Stimulated activated CD4-positive, alpha-beta T cell treated with anti-CD3 and anti-CD28 coated beads, Interleukin-1b, Interleukin-23, amount 100 ng/mL, for 1 hour (primary cell): ENCODE data around the gene CPNE4.
"Not testable (repeated sequence)": the region's sequence is repeated elsewhere in the genome, so short reads cannot be mapped to it uniquely, and the experiment has no call there.

ENCODE experiments used
- DNase-seq, 2 donors: peaks; one replicate each; pipeline ENCODE4 v3.0.0-alpha.2; 2020; ENCODE audit warnings: low read depth in 2 of 2

CPNE4 gene

DNA sequence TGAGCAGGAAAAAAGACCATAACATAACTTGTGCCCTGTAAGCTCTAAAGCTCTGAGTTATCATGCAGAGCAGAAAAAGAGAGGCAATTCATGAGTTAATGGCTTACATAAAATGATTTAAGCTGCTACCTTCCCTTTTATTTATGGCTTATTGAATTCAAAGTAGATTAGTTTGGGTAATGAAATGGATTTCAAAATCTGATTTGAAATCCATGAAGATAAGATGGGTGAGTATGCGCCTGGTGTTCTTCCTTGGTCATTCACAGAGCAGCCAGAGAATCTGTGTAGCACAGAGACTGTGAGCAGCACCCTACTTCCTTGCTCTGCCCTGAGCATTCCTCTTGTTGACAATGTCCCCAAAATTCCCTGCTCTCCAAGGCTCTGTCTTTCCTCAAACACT lies 495.8 kb downstream of the CPNE4 start:
- no peak for DNase-seq

DNA sequence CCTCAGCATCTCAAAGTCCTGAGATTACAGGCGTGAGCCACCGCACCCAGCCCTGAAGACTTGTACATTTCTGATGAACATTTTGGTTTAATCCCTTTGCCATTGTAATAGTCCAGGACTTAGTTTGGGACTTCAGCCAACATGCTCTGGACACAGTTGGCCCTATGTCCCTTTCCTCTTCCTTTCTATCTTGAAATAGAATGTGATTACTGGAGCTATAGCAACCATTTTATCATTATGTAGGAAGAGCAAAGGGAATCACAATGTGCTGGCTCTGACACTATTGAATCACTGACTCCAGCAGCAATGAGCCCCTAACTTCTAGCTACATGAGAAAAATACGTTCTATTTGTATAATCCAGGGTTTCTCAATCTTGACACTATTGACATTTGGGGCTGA lies 497.3 kb downstream of the CPNE4 start:
- no peak for DNase-seq

DNA sequence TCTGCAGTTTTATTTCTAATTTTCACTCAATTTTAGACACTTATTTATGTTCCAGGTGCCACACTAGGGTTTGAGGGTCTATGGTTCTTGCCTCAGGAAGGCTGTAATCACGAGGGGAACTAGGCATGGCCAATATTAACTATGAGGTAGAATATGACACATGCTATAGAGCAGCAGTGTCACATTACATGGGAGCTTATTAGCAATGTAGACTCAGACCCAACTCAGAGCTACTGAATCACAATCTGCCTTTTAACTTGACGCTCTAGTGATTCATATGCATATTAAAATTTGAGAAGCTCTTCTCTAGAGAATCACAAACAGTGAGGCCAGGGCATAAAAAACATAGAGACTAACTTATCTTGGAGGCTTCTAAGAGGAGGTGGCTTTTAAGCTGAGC lies 499.2 kb downstream of the CPNE4 start:
- DNase-seq: no peak

DNA sequence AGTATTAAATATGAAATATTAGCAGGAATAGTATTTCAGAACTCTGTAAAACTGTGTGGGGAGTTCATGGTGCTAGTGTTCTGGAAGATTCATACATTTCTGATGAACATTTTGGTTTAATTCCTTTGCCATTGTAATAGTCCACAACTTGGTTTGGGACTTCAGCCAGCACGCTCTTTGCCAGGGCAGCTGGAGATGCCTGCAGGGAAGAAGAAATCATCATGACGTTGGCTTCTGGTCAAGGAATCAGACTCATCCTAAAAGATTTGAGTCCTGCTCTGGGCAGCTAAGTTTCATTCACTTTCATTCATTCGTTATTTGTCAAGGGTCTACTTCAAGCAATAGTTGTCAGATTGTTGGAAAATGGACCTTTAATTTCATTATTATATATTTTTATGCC lies 499.7 kb downstream of the CPNE4 start:
- no peak for DNase-seq

DNA sequence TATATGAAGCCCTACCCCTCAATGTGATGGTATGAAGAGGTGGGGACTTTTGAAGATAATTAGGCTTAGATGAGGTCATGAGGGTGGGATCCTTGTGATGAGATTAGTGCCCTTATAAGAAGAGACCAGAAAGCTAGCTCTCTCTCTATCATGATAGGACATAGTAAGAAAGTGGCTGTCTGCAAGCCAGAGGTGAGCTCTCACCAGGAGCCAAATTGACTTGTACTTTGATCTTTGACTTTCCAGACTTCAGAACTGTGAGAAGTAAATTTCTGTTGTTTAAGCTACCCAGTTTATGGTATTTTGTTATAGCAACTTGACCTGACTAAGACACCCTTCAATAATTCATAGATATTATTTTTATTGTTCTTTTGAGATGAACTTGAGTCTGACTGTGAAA lies 502.2 kb downstream of the CPNE4 start:
- DNase-seq: no peak

DNA sequence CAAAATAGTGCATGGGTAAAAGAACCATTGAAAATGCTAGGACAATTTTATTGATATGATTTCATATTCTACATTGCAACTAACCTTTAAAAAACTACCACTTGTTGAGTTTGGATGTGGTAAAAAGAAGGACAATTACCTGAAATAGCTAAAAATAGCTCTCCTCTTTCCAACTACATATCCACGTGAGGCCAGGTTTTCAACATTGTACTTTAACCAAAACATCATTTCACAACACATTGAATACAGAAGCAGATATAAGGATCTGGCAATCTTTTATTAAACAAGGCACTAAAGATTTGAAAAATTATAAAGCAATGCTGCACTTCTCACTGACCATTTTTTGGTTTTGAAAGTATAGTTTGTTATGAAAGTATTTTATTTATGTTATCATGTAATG lies 504.0 kb downstream of the CPNE4 start:
- DNase-seq: no peak

DNA sequence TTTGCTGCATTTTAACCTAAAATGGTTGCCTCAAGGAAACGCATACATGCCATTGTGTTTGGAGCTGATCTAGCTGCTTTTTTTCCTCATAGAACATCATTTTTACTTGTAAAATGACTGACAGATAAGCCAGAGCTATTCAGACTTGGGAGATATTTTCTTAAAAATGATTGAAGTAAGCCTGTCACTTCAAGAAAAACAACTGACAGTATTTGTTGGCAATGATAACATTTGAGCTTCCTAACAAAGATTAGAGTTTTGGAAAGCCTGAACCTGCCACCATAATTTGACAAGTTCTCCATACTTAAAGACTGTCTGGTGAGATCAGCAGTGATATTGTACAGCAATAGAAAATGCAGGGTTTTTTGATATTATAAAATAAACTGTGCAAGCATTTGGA lies 504.4 kb downstream of the CPNE4 start:
- DNase-seq: no peak

DNA sequence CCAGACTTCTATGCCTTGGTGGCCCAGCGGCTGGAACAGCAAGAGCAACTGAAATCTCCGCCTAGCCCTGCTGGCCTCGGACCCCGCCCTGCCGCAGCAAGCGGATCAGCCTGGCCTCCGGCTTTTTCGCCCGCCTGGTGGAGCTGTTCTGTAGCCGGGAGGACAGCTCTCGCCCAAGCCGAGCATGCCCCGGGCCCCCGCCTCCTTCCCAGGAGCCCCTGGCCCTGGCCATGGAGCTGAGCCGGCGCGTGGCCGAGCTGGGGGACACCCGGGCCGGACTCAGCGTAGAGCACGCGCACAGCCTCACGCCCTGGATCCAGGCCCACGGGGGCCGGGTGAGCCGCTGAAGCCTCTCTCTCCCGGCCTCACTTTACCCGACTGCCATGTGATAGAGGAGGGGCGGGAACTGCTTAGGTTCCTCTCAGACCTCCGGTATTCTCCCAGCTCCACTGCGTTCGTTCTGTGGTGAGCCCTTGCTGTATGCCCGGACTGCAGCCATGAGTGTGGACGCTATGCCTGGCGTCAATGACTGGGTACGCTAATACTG lies 507.9 kb downstream of the CPNE4 start:
- no peak for DNase-seq

DNA sequence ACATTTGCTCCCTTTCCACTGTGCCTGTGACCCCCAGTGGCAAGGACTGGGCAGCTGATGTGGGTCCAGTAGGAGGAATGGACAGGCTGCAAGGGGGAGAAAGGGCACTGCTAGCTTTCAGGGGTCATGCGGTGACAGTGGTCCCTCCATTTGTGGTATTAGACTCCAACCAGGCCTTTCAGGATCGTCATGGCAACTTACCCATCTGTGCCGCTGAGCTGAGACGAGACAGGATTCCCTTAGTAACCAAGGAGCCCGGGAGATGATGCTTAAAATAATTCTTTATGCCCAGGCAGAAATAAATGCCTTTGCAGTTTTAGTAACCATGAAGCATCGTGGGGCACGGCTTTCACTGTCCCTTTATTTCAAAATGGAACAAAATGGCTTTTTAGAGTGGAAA lies 516.1 kb downstream of the CPNE4 start:
- DNase-seq: no peak

DNA sequence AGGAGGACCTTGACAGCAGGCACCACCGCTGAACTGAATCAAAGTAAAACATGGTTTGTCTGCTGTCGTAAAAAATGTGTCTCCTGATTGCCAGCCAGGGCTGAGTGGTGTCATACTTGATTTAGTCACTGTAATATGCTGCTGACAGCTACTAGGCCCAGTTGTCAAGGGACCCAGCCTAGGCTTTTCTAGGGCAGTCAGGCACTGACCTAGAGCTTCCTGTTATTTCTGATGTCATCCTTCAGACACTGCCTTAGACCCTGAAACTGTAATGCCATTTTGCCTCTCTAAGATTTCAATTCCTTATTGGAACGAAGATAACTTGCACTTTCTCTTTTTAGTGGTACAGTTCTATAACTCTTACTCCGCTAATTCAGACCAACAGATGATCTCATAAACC lies 529.4 kb downstream of the CPNE4 start:
- no peak for DNase-seq

DNA sequence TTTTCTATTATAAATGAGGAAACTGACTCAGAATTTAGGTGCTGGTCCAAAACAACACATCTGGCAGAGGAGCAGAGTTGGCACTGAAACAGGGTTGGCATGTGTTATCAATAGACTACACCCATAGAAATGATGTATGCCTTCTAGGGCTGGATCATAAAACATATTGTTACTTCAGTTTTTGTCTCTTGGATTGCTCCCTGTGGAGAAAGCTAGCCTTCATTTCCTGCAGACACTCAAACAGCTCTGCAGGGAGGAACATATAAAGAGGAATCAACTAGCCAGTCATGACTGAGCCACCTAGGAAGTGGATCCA lies 531.5 kb downstream of the CPNE4 start:
- no peak for DNase-seq

DNA sequence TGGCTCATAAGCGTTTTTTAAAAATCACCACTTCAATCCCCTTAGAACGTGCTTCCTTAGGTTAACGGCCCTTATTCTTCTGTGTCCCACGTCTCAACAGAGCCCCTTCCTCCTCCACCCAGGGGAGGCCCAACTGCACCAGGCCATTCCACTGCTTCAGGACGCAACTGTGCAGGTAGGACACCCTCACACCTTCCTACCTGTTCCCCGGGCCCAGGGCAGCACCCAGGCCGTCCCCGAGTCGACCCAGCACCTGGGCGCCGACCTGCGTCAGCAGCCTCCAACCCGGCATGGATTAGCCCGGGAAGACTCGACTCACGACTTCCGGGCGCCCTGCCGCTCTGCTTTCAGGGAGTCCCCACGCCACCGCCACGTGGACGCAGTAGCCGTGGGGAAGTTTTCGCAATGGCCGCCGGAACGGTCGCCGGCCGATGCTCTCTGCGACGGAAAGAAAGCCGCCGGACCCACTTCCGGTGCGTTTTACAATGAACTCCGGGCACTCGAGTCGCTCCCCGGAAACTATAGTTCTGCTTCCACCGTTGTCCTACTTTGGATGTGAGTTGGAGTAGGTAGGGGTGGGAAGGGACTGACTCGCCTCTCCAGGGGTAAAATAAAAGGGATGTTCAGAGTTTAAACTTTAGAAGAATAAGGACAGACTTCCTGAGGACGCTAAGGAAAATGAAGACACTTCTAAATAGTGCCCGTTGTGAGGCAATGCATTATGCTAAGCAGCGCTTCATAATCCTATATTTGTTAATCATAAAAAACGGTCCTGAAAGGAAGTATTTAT lies 532.1 kb downstream of the CPNE4 start, which contains the start of gene MRPL3:
MRPL3 (minus strand) TSS at position 442 of the 790 bp plus-strand sequence; CDS start at position 292, 150 bp downstream.
- DNase-seq: peak; percentile 54 to 66

DNA sequence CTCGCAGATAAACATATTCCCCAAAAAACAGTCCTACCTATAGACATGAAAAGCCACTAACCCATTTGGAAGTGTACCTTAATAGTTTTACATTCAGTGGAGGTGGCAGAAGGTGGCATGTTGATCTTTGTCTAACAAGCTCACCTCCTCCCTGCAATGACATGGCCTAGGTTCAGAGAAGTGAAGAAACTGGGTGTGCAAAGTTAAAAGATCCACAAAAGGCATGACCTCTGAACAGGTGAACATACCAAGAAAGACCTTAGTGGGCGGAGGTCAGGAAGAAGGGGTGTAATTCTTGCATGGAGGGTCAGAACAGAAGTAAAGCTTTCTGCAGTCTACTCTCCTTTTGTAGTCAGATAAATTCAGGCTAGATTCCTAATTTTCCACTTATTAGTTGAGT lies 532.9 kb downstream of the CPNE4 start:
- DNase-seq: no peak

DNA sequence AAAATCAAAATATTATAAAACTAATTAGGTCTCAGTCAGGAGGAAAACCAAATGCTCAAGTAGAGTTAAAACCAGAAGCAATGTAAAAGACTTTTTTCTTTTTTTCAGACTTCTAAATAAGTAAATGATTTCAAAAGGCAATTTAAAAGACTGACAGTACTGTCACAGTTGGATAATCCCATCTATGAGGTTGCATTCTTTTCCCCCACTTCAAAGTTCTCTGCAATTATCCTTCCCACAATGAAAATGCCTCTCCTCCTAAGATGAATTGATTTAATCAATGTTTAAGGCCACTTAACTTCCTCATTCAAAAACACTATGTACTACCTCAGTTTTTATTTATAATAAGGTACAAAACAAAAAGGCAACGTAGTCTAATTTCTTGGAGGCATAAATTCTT lies 540.1 kb downstream of the CPNE4 start:
- no peak for DNase-seq

DNA sequence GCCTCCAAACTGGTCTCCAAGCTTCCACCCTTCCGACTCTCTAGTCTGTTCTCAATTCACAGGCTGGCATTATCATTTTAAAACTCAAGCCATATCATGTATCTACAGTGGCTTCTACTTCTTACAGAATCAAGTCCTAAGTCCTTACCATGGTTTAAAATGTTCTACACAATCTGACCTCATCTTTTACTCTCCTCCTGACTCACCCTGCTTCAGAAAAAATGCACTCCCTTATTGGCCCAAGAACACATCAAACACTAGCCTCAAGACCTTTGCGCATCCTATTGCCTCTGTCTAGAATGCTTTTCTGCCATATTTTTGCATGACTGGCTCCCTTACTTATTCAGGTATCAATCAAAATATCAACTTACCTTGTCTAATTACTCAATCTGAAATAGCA lies 543.0 kb downstream of the CPNE4 start:
- DNase-seq: no peak

DNA sequence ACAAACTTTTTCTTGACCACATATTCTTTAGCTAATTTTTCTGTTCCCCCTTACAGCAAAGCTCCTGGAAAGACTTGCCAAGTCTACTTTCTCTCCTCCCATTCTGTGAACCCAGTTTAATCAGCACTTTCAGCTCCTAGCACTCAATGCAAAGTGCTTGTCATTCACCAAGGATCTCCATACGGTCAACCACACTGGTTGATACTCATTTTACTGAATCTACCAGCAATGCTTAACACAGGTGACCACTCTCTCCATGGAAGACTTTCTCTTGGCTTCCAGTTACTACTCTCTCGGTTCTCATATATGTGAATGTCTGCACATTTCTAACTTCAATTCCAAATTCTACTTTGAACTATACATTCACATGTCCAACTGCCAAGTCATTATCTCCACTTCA lies 543.7 kb downstream of the CPNE4 start:
- no peak for DNase-seq

DNA sequence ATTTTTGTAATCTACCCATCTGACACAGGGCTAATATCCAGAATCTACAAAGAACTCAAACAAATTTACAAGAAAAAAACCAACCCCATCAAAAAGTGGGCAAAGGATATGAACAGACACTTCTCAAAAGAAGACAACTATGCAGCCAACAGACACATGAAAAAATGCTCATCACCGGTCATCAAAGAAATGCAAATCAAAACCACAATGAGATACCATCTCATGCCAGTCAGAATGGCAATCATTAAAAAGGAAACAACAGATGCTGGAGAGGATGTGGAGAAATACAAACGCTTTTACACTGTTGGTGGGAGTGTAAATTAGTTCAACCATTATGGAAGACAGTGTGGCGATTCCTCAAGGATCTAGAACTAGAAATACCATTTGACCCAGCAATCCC lies 548.3 kb downstream of the CPNE4 start:
- DNase-seq: not testable (repeated sequence)

DNA sequence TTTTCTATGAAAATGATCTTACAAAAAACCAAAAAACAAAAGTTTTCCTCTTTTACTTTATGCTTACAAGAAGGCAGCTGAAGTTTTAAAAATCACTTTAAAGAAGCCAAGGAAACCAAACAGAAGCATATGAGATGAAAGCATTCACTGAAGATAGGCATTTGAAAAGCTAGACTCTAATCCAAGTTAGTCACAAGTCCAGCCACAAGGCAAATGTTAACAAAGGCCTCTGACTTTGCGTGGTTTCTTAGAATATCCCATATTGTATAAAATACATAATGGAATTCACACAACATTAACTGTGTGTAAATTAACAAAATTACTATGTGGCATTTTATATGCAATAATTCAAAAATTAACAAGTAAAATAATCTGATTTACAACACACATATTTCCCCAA lies 549.7 kb downstream of the CPNE4 start:
- DNase-seq: no peak

DNA sequence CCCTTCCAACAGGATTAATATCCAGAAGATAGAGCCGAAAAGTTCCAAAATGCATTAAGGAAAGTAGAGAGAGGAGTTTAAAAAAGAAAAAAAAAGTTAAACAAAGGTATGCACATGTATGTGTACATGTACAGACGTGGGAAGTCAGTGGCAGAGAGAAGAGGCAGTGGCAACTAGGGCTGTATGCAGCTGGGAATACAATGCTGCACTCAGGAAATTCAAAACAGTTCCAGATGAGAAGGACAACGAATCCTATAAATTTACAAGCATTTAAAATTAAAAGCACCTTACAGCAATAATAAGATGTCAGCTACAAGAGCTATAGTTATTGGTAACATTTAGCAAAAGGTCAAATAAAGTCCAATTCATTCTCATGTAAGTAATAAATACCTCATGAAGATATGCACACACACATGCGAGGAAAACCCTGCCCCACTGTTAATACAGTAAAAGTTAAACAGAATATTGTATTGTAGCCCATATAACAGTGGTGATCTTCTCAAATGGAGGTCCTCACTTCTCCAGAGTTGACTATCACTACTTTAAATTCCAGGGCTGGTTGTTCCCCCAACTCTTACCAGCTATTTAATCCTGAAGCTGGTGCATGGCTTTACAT lies 550.2 kb downstream of the CPNE4 start:
- DNase-seq: no peak
